NCI-H446 treated with DMSO at 0.1 percent for 48 hours (cell line): Measurements from ENCODE around the gene SDK2.

Source experiments
- DNase-seq: peaks from one replicate; lab custom pipeline; 2025; lab: John Stamatoyannopoulos, UW

The SDK2 gene

GRCh38 chr17:73304971-73305812, 339.1 kb downstream of the SDK2 start:
- DNase-seq = no peak

GRCh38 chr17:73304438-73304837, 339.8 kb downstream of the SDK2 start:
- DNase-seq = no peak

GRCh38 chr17:73302189-73302588, 342.1 kb downstream of the SDK2 start:
- DNase-seq = no peak

DNA sequence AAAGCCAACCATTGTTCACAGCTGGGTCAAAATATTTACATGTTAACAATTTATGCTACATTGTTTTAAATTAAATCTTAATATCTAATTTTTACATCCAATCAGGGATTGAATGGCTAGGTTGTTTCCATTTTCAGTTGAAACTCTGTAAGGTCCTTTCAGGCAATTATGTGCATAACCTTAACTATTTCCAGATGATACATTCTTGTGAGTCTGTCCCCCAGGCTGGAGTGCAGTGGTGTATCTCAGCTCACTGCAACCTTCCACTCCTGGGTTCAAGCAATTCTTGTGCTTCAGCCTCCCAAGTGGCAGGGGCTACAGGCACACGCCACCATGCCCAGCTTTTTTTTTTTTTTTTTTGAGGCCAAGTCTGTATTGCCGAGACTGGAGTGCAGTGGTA, 342.9 kb downstream of the SDK2 start:
- no peak for DNase-seq

GRCh38 chr17:73300392-73300791, 343.9 kb downstream of the SDK2 start:
- DNase-seq = no peak

DNA sequence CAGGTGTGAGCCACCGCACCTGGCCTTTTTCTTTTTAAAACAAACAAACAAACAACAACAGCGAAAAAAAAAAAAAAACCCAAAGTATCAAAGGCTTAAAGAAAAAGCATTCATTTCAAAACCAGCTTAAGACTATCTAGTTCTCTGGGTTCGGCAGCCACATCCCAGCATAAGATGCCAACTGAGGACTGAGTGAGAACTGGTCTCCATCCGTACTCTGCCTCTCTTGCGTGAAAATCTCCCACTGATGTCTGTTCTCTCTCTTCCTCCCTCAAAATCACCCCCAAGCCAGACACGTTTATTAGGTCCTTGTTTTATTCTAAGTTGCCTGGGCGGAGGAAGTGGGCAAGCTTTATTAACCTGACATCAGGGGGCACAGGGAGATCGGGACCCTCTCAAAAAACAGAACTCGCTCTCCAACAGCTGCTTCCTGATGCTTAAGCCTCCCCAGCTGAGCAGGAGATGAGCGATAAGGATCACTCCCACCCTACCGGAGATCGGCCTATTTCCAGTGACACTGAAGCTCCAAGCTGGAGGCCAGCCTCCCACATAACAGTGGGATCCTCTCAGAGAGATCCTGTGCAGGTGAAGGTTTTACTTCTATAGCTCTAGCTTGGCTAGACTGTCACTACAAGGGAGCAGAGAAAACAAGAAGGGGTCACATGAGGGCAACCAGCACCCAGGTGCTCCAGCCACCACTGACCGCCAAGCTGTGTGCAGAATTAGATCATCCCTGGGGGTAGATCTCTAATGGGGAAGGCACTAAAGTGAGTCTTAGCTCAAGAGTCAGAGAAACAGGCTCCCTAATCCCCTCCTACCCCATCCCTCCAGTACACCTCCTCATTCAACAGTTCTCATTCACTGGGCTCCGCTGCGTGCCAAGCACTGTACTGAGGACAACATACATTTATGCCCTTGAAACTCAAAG, 346.0 kb downstream of the SDK2 start:
- no peak for DNase-seq

DNA sequence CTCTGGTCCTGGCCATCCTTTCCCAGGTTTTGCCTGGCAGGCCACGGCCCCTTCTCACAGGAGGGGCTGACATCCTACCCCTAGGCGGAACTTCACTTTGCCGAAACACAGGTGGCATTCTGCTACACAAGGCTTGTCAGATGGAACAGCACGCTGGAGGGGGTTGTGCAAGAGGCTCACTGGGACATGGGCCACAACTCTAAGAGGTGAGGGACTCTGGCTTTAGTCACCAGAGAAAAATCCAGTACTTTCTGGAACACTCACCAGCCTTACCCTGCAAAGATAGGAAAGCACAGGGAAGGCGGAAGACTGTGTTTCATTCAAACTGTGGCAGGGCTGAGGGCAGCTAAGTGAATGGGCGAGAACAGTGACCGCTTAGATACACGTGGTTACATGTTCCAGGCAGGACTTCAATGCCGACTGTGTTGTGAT, 350.7 kb downstream of the SDK2 start:
- no peak for DNase-seq

DNA sequence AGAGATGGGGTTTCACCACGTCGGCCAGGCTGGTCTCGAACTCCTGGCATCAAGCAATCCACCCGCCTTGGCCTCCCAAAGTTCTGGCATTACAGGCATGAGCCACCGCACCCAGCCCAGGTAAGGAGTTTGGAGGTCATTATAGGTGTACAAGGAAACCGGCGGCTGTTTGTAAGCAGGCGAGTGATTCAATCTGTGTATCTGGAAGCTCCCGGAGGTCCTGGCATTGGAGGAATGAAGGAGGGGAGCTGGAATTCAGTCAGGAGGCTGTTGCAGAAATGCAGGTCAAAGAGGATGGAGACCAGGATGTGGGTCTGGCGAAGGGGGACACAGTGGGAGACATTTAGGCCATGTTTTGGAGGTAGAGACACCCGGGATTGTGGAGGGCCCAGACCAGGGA, 351.2 kb downstream of the SDK2 start:
- DNase-seq = no peak

GRCh38 chr17:73292031-73292531, 352.2 kb downstream of the SDK2 start:
- no peak for DNase-seq

GRCh38 chr17:73291260-73291801, 352.9 kb downstream of the SDK2 start:
- DNase-seq = no peak

DNA sequence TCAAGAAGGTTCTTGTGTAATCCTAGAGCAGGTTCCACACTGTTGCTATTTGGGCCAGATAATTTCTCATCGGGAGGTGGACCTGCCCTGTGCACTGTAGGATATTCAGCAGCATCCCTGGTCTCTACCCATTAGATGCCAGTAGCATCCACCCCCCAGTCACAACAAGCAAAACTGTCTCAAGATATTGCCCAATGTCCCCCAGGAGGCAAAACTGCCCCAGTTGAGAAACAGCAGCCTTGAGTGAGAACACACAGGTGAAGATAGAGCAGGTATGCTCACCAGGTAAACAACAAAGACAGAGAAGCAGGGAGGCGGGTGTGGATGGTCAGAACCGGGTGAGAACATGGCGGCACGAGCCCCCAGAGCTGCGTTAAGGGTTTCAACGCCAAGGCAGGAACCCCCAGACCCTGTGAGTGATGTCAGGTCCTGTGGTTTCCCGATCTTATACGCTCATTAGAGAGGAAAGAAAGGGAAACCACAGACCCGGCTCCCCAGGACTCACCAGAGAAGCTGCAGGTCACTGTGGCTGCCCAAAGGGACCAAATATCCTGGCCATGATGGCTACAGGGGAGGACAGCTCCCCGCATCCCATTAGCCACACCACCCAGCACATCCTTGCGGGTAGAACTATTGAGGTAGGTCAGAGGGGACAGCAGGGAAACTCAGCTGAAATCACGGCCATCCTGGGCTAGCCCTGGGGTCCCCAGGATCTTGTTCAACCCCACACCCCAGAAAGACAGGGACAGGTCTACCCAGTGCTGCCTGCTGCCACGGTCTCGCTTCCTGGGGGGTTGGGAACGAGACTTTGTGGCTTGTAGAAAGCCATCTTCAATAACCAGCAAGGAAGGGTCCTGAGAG, 353.6 kb downstream of the SDK2 start:
- no peak for DNase-seq

GRCh38 chr17:73289549-73290254, 354.5 kb downstream of the SDK2 start:
- no peak for DNase-seq

DNA sequence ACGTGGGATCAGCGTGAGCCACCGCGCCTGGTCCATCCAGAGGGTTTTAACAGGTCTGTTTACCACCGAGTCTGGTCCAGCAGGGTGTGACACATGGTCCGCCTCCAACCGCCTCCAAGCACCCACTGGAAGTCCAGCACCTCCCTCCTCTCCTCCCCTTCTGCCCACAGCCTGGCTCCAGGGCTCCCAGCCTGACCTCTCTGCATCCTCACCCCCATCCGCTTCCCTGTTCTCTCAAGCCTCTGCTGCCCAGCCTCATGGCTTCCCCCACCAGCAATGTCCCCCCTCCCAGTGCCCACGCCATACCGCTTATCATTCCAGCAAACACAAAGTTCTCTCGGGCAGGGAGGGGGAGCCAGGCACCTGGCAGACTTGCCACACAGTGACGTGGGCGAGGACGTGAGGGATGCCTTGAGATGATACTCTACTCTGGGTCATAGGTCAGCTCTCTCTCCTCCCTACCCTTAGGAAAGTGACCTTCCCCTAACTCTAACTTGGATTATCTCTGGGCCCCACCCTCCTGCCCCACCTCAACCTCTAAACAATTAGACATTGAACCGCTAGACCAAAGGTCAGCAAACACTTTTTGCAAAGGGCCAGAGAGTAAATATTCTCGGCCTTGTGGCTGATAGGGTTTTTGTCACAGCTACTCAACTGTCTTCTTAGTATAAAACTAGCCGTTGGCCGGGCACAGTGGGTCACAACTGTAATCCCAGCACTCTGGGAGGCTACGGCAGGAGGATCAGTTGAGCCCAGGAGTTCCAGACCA, 355.5 kb downstream of the SDK2 start:
- DNase-seq = no peak

GRCh38 chr17:73286863-73287296, 357.4 kb downstream of the SDK2 start:
- DNase-seq = peak; percentile 8

DNA sequence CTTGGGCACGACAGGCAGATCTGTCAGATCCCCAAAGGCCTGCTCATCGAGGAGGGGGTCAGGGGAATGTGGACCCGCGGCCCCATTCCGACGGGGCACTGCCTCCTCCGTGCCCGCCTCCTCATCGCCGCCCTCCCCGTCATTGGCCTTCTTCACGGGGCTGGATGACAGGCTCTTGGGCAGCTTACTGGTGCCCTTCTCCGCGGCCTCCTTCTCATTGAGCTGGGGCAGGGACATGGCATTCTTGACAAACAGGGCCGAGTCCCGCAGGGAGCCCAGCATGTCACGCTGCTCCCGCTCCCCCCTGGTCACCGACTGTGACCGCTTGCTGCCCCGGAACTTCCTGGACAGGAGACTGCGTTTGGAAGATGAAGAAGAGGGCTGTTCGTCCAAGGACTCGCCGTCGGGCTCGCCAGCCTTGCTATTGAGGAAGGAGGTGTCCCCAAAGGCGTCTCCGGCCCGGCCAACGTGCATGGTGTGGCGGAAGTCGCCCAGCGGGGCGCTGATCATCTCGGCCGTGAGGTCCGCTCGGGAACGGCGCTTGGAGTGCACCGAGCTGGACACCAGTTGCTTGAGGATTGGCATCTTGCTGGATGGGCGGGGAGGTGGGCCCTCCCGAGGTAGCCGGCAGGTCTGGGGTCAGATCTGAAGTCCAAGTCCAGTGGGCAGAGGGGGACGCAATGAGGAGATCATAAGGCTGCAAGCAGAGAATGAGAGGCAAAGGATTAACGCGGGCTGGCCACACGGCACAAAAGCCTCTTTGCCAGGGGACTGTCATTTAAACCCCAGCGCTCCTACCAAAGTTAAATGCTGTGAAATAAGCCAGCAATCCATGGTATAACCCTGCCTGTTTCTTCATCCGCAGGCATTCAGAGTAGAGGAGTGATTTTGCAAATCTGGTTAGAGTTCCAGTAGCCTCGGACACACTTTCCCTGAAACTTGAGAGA, 358.1 kb downstream of the SDK2 start:
- DNase-seq = no peak

DNA sequence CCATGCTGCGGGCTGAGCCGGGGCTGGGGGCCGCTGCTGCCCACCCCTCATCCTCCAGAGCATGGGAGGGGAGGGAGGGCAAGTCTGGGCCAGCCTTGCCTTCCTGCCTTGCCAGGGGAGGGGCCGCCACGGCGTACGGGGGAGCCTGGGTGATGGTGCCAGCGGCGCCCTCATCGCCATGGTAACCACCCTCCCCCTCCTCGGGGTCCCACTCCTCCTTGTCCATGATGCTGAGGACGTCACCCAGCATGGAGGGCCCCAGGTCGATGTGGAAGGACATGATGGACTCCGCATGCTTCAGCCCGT, 358.7 kb downstream of the SDK2 start:
- no peak for DNase-seq

DNA sequence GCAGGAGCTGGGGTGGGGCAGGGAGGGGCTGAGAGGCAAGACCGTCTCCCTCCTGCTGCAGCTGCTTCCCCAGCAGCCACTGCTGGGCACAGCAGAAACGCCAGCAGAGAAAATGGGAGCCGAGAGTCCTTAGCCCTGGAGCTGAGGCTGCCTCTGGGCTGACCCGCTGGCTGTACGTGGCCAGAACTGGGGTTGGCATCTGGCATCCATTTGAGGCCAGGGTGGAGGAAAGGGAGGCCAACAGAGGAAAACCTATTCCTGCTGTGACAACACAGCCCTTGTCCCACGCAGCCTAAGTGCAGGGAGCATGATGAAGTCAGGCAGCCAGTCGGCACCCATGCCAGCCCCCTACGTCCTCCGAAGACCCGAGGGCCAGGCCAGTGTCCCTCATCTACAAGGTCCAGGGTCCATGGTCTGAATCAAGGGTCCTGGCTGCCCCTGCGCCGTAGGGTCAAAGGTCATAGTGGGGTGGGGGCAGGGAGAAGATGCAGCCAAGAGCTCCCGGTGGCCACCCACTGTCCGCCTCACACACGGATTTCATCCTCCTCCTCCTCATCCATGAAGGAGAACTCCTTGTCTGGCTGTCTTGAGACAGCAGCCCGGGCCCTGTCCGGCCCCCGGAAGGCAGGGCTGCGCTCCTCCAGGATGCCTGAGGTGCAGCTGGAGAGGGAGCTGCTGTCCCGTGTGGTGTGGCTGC, 359.2 kb downstream of the SDK2 start:
- no peak for DNase-seq
